DMS114 treated with DMSO at 0.1 percent for 48 hours (cell line): ENCODE data around the gene AQP5.

ENCODE experiments used
- DNase-seq: peaks from one replicate; lab custom pipeline; 2025; ENCODE audit not compliant: unreplicated experiment; lab: John Stamatoyannopoulos, UW

AQP5 gene

DNA sequence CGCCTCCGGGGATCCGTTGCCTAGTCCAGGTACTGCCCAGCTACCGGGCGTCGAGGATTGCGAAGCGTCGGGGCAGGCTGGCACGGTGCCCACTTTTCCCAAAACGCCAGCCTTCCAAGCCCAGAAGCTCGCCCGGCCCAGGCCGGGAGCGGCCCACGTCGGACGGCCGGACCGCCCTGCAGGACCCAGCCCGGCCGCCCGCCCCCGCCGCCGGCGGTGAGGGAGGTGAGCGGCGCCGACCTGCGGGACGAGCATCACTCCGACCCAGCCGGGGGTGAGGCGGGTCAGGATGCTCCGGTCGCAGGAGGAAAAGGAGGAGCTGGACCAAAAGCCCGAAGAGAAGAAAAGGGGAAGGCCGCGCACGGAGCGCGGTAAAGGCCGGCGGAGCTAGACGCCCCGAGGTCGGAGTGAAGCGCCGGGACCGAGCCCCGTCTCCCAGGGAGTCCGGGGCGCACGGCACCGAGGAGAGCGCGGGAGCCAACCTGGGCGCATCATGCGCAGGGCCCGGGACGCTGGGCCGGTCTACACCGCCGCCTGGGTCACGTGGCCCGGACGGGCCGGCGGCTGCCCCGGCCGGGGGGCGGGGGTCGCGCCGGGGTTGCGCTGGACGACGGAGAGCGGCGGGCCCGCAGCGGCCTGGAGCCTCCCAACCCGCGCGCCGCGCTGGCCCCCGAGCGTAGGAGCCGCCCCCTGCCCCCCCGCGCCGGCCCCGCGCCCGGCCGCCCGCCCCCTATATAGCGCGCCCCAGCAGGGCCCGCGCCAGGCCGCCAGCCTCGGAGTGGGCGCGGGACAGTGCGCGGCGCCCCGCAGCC, at the start of gene AQP5:
TSS of gene AQP5 (plus strand) at position 762 of the 812 bp plus-strand sequence. CDS start 146 bp downstream, outside the sequence.
- no peak for DNase-seq

DNA sequence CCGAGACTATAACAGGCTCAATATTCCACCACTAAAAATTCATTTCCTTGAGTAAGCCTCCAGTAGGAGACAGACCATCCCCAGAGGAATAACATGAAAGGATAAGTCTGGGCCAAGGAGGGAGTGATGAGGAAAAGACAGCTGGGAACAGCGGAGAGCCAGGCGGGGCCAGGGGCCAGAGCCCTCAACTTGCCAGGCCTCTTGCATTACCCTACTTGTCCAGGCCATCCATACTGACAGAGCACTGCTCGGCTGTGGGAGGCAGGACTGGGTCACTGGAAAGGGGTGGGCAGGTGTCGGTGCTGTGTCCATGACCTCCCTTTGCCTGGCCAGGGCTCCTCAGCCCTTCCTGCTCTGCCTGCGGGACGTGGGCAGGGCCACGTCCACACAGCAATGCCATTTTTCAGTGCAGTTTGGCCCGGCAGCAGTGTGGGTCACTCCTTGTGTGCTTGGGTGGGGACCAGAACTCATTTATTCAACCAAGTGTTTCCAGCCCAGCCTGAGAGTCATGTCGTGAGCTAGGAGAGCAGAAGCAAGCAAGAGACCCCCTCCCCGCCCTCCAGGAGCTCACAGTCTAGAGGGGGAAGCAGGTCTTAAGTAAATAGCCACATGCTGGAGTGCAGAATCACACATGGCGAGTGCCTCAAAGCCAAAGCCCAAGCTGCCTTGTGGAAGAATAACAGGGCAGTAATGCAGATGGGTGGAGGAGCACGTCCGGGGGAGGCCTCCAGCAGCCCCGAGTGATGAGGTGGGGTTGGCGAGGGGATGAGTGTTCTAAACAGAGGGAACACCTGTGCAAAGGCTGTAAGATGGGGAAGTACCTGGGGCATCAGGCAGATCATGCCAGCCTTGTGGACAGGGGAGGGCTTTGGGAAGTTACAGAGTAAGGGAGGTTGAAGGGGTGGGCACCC, 49.1 kb upstream of the AQP5 start:
- DNase-seq, result no peak

- DNase-seq, result no peak
Observed at GRCh38 chr12:49916129-49916919, 45.3 kb upstream of the AQP5 start.

- no peak for DNase-seq
Observed at GRCh38 chr12:49917166-49917787, 44.4 kb upstream of the AQP5 start.

DNA sequence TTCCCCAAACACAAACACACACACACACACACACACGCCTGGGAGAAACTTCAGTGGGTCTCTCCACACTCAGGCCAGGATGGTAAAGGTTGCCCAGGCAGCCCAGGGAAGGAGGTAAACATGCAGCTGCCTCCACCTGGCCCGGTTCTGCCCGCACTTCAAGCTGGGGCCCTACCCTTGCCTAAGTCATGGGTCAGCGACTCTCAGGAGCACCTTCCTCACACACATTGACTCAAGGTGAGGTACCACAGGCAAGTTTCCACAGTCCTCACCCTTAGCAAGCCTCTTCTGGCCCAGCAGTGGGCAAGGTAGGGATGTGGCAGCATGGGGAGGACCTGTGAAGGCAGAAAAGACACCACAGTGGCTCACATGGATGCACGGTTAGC, 43.9 kb upstream of the AQP5 start:
- DNase-seq, result no peak

DNA sequence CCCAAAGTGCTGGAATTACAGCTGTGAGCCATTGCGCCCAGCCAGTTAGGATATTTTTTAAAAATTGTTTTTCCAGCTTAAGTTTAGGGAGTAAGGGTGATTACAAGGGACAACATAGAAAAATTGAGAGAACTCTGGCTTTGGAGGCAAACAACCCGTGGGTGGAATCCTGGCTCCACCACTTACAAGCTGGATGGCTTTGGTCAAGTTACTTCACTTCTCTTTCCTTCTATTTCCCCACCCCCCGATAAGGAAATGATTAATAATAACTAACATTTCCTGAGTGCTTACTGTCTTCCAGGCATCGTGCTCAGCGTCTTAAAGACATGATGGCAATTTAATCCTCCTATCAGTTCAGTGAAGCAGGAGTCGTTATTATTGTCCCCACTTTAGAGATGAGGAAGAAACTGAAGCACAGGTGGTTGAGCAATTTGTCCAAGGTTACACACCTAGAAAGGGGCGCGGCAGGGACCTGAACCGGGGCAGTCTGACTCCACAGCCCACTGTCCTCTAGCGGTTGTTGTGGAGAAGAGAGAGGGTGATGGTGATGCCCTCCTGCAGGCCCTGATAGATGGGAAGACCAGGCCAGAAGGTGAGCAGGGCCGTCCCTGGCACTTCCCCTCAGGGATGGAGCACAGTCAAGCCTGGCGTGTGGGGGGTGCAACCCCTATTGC, 41.3 kb upstream of the AQP5 start:
- DNase-seq, result no peak

GRCh38 chr12:49920915-49921286, 40.8 kb upstream of the AQP5 start:
- DNase-seq, result no peak

DNA sequence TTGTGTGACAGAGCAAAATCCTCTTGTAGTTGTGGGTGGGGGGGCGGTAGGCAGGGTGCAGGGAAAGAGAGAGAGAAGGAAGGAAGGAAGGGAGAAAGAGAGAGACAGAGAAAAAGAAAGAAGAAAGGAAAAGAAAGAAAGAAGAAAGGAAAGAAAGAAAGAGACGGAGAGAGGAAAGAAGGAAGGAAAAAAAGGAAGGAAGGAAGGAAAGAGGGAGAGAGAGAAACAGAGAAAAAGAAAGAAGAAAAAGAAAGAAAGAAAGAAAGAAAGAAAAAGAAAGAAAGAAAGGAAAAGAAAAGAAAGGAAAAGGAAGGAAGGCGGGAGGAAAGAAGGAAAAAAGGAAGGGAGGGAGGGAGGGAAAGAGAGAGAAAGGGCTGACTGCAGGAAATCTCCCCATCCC, 40.4 kb upstream of the AQP5 start:
- DNase-seq, result no peak

DNA sequence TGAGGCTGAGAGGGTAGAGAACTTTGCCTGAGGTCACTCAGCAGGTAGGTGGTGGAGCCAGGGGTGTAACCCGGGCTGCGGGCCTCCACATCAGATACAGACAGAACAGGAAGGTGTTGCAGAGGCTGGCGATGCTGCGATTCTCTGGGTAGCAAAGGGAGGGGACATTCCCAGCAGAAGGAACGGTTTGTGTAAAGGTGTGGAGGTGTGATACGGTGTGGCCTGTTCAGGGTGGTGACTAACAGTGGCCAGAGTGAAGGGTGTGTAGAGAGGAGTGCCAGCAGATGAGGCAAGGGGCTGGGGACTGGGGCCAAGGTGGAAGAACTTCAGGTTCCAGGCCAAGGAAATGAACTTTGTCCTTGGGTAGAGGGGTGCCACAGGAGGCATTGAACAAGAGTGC, 39.7 kb upstream of the AQP5 start:
- no peak for DNase-seq

DNA sequence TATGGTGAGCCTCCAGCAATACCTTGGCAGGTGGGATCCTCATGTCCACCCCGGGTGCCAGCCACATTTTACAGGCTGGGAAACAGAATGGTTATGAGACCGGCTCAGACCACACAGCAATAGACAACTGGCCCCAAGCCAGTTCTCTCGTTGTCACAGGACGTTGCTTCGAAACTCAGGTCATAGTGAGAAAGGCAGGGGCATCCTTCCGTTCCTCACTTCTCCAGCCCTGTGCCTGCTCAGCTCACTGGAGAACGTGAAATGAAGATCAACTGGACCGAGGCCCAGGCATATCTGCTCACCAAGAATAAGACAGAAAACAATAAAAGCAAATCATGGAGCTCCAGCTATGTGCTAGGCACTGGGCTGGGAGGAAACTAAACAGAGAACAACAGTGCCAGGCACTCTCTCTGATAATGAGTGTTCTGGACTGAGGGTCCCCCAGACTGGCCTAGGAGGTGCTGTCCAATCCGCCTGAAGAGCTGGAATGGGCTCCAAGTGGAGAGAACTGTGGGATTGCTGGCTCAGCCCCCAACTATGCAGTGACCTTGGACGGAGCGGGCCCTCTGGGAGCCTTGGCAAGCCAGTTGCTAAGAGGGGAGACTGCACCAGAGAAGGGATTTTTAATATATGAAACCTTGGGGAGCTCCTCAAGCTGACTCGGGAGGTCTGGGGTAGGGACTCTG, 39.2 kb upstream of the AQP5 start:
- DNase-seq, result no peak

GRCh38 chr12:49923035-49923644, 38.5 kb upstream of the AQP5 start:
- DNase-seq, result no peak

- DNase-seq, result no peak
Observed at GRCh38 chr12:49923880-49924556, 37.7 kb upstream of the AQP5 start.

DNA sequence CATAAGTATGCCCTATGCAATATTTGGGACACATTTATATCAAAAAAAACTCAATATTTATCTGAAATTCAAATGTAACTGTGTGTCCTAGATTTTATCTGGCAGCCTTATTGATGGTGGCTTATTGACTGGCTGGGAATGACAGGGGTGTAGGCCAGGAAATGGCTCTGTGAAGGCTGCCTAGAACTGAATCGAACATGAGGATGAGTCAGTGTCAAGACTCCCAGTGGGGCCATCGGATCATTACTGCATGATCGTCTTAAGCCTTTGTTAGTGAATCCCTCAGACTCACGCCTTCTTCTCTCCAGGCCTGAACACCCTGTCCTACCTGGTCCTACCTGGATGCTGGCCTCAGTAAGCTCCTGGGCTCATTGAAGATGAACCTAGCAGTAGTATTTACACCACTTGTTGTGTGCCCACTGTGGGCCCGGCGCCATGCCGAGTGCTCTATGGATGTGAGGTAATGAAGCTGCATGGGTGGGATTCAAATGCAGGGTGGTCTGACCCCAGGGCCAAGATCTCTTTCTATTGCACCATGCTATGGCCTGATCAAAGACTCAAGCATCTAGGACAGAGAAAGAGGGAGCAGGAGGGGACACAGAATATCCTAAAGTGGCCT, 36.9 kb upstream of the AQP5 start:
- no peak for DNase-seq

DNA sequence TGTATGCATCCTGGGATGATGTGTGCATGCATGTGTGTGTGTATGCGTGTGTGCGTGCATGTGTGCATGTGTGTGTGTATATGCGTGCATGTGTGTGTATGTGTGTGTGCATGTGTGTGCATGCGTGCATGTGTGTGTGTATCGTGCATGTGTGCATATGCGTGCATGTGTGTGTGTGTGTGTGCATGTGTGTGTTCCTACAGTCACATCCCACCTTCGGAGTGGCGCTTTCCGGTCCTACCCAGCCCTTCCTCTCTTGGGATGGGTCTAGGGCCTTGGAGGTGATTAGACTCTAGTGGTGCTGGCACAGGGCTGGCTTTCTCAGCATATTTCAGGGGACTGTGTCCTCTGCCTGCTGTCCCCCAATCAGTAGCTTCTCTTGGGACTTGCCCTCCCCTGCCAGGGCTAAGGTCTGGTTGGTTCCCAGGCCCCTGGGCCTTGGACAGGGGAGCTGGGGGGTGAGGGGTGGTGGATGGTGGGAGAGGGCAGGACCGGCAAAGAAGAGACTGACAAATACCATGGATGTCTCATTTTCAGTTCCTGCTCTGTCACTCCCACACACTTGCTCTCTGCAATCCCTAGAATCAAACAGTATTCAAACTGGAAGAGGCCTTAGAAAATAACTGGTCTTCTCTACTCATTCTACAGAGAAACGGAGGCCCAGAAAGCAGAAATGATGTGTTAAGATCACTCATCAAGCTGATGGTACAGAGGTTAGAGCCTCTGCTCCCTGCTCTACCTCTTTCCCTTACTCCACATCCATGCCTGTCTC, 36.1 kb upstream of the AQP5 start:
- DNase-seq, result no peak

DNA sequence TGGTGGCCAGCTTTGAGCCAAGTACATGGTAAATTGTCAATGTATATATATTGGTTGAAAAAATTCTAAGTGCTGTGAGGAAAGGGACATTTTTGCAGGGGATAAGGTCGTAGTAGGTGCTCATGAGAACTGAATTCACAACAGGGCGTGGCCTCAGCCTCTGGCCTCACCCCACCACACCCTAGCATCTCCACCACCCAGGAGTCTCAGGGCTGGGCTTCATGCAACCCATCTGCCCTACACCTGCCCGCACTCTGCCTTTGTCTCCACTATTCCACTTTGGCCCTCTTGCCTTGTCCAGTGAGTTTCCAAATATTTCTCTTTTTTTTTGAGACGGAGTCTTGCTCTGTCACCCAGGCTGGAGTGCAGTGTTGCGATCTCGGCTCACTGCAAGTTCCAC, 33.2 kb upstream of the AQP5 start:
- no peak for DNase-seq

GRCh38 chr12:49929581-49929980, 32.1 kb upstream of the AQP5 start:
- no peak for DNase-seq

GRCh38 chr12:49930515-49931288, 31.0 kb upstream of the AQP5 start:
- DNase-seq, result no peak
